HG02970 (cell line): ENCODE results near the gene CCL1.

ENCODE experiments used
- ATAC-seq: cut with Tn5 transposase; IDR thresholded peaks from one replicate; pipeline ENCODE4 v1.9.1; 2021; ENCODE audit warnings: mild to moderate bottlenecking, moderate library complexity, moderate number of reproducible peaks; ENCODE audit not compliant: unreplicated experiment, low FRiP score

The CCL1 gene, protein sequence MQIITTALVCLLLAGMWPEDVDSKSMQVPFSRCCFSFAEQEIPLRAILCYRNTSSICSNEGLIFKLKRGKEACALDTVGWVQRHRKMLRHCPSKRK

DNA sequence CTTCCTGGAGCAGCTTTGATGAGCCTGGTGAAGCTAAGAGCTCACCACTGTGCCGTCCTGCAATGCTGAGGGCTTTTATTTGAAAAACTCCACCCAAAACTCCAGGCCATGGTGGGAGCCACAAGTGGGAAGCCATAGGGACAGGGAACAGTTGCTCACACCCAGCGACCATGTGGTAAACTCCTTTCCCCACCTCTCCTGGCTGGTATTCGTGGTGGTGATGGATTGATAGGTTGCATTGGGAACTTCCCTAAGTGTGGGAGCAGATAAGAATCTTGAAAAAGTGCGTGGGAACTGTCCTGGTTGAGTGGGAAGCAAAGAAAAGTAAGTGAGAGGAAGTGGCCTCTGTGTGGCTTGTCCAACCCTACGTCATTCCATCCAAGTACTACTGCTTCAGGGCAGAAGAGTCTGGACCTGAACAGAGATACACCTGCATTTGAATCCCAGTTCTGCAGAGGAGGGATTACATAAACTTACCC, at the start of gene CCL1:
Gene CCL1, minus strand, starts transcription at position 51 of the 479 bp plus-strand sequence. CDS start 72 bp downstream, outside the sequence.
- no peak for ATAC-seq

DNA sequence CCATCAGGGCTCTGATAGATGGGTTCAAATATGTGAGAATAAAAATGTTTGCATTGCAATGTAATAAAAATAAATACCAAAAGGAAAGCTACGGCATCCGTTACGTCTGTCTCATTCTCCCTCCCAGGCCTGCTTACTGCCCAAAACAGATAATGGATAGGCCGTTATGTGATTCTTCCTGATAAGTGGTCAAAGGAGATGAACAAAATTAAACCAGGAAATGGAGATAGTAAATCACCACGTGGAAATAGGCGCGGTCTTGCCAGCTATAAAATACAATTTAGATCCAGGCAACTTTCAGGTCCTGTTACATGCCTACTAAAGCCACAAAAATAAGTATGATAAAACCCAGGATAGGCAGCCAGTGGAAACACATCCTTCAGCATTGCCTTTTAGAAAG, 49.5 kb upstream of the CCL1 start:
- ATAC-seq: no peak

- ATAC-seq: no peak
Observed at GRCh38 chr17:34411646-34412421, 48.8 kb upstream of the CCL1 start.

- no peak for ATAC-seq
Observed at GRCh38 chr17:34409352-34409751, 46.3 kb upstream of the CCL1 start.

DNA sequence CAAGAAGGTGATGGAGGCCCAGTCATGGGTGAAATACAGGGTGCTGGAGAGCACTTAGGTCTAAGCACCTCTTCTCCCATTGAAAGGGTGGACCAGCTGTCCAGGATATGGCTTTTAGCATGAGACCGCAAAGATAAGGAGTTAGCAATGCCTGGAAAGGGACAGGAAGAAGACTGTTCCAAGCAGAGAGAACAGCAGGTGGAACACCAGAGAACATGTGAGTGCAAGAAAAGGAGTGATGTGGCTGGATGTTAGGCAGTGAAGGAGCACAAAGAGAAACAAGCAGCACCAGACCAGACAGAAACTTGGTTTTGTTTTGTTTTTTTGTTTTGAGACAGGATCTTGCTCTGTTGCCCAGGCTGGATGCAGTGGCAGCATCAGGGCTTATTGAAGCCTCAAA, 45.4 kb upstream of the CCL1 start:
- no peak for ATAC-seq

- ATAC-seq: no peak
Observed at GRCh38 chr17:34406226-34406625, 43.2 kb upstream of the CCL1 start.

GRCh38 chr17:34403006-34403405, 40.0 kb upstream of the CCL1 start:
- no peak for ATAC-seq

DNA sequence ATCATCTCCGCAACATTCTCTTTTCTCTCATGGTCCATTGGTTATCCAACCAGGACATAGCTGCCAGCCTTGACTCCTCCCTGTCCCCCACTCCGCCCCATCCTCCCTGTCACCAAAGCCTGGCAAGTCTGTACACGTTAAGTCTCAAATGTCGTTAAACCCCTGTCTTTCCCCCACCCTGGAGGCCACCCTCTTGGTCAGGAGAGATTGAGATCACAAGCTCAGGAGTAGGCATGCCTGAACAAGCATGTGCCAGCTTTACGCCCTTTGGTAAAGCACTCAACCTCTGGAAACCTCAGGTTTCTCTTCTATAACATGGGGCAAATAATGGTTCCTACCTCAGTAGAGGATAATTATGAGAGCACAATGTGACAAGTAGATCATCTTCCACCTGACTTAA, 38.1 kb upstream of the CCL1 start:
- ATAC-seq: no peak

GRCh38 chr17:34400301-34400931, 37.4 kb upstream of the CCL1 start:
- no peak for ATAC-seq

DNA sequence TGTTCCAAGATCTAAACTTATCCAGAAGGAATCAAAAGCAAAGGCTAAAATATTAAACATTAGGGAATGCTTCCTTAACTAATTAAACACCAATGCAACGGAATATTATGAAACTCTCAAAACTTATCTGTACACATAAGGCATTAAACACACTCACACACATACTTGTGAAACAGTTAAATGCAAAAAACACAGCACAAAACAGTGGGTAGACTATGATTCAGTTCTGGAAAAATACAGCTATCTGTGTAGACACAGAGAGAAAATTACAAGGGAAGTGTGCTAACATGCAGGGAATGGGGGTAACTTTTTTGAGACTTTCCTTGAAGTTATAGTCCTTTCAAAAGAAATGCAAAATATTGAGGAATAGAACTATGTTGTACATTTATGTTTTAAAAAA, 36.7 kb upstream of the CCL1 start:
- no peak for ATAC-seq

- ATAC-seq: no peak
Observed at GRCh38 chr17:34398990-34399389, 36.0 kb upstream of the CCL1 start.

DNA sequence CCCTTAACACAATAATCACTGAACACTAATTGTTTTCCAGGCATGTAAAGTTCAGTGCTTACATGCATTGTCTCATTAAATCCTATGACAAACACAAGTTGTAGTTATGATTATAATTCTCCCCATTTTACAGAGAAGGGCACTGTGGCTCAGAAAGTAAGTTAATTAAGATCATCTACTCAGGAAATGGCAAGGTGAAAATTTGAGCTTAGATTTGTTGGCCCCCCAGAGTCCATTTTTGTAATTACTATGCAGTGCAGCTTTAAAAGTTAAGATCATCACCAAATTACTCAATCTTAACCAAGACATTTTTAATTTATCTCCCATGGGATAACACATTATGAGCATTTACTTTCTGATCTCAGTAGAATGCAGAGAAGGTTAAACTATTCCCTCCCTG, 34.2 kb upstream of the CCL1 start:
- no peak for ATAC-seq

DNA sequence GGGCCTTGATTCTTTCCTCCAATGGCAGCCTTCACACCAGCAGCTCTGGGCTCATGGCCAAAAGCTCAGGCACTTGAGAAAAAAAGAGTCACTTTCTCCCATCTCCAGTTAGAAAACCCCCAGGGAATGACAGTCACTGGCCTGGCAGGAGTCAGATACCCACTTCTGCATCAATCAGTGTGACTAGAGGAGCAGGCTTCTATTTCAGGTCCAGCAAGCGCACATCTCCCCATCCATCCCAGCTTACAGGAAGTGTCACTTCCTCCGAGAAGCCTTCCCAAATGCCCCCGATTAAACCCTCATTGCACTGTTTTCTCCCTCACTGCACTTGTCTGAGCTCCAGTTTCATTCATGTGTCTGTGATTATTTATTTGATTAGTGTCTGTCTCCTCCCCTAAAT, 30.4 kb upstream of the CCL1 start:
- ATAC-seq: no peak

GRCh38 chr17:34391241-34391640, 28.2 kb upstream of the CCL1 start:
- ATAC-seq: no peak

GRCh38 chr17:34390649-34391048, 27.6 kb upstream of the CCL1 start:
- no peak for ATAC-seq

DNA sequence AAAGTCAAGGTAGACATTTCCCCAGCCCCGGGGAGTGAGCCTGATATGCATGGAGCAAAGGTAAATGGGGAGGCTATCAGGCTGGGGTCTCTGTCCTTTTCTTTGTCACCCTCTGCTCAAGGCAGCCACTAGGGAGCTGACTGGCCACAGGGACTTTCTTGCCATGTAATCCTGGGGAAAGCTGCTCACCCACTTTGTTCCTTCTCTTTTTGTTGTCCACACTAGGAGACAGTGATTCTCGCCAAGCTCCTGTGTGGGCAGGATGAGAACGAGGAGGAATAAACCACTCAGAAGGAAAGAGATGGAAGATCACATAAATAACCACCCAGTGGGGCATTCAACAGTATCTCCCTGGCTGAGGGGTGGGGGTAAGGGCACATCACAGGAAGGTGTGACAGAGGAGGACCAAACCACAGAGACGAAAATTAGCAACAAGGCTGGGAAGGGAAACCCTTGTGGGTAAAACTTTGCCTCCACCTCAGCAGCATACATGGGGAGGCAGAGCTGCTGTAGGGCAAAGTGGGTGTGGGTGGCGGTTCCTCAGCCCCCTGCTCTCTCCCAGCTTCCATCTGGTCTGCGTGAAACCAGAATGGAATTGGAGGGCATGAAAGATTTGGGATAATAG, 26.2 kb upstream of the CCL1 start:
- ATAC-seq: no peak

DNA sequence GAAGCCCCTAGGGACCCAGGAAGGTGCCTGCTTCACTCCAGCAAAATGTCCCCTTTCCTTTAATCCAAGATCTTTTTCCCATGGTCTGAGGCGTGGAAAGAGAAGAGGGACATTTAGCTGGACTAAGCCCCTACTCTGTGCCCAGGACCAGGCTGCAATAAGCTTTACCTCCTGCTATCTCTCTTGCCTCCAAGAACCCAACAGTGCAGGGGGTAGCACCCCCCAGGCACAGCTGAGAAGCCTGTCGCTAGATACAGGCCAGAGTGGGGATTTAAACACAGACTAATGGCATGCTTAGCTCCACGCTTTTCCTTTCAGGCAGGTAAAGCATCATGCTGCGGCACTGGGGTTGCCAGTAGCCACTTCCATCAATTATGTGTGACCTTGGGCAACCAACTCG, 24.5 kb upstream of the CCL1 start:
- no peak for ATAC-seq

- ATAC-seq: no peak
Observed at GRCh38 chr17:34386697-34387550, 23.9 kb upstream of the CCL1 start.

DNA sequence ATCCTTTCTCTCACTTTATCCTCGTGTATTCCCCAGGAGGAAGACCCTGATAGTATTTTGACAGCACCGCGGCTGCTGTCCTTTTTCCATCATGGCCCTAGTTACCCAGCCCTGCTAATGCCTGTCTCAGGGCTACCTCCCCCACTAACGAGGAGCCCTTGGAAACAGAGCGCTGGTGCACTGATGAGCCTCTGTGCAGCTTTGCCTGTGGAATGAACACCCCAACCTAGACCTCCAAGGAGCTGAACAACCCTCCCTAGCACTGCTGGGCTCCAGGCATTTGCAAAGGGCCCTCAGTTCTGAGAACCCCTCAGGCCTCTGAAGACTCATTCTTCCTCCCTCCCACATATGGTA, 23.3 kb upstream of the CCL1 start:
- ATAC-seq: no peak

GRCh38 chr17:34384822-34385605, 22.0 kb upstream of the CCL1 start:
- no peak for ATAC-seq
